DMS153 treated with DMSO at 0.1 percent for 48 hours (cell line): Measurements from ENCODE around the gene EIF2B4.
"Not testable (repeated sequence)": the region's sequence is repeated elsewhere in the genome, so short reads cannot be mapped to it uniquely, and the experiment has no call there.

Experiments
- DNase-seq: peaks from one replicate; lab custom pipeline; 2025; ENCODE audit not compliant: unreplicated experiment; lab: John Stamatoyannopoulos, UW

Gene EIF2B4

DNA sequence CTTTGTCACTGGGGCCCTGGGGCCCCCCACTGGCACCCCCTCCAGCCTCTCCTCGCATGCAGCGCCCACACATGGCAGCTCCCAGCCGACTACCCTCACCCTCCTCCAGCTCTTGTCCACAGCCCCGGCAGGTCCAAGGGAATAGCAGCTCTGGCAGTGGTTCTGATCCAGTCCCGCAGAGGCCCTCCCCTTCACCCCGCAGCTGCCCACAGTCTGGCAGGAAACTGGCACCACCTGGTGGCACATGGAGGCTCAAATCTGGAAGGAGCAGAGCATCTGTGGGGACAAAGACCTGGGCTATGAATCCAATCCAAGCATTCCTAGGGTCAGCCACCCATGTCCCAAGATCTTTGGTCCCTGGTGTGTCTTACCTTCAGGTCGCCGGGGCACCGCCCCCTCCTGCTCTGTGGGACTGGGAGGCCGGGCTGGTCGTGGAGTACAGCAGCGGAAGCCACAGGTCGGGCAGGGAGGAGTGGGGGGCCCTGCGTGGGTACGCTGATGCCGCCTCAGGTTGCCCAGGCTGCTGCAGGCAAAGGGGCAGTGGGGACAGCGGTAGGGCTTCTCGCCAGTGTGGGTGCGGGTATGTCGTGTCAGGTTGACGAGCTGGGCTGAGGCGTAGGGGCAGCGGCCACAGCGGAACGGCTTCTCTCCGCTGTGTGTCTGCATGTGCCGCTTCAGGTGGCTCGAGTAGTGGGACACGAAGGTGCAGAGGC, 8.1 kb upstream of the EIF2B4 start:
- no peak for DNase-seq

DNA sequence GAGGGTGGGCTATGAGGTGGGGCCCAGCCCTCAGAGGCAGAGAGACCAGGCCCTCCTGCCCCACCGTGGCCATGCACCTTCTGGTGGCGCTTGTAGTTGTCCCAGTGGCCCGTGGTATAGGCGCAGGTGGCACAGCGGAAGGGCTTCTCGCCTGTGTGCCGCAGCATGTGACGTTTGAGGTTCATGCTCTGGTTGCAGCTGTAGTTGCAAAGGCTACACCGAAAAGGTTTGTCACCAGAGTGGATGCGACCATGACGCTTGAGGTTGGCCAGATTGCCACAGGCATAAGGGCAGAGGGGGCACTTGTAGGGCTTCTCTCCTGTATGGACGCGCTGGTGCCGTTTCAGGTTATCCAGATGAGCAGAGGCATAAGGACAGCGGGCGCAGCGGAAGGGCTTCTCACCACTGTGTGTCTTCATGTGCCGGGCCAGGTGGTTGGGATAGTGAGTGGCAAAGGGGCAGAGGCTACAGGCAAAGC, 7.5 kb upstream of the EIF2B4 start:
- DNase-seq = no peak

DNA sequence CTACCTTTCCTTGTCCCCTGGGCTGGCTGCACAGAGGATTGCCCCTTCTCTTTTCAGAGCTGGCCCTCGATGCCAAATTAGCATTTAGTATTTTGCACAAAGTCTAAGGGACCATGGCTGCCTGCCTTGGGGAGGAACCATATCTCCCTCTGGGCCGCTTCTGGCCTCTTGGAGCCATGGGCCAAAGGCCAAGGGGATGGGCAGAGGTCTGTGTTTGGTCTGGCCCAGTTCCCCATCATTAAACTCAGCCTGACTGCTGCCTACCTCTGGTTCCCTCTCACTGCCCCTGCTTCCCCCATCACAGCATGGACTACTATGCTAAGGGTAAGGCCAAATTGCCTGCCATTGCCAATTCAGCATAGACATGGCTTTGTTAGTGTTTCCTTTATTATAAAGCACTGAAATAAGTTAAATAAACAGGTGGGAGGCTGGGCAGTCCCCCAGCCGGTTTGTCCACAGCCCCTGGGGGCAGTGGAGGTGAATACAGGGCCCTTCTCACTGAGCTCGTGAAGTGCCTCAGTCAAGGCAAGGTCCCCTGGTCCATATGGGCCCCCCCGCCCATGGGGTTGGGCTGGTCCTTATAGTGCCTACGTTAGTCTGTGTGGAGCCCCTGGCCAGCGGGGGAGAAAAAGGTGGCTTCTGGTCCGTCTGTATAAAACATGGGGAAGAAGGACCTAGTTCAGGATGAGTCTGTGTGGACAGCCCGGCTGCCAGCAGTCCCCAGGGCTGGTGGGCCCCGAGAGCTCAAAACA, 6.9 kb upstream of the EIF2B4 start:
- no peak for DNase-seq

DNA sequence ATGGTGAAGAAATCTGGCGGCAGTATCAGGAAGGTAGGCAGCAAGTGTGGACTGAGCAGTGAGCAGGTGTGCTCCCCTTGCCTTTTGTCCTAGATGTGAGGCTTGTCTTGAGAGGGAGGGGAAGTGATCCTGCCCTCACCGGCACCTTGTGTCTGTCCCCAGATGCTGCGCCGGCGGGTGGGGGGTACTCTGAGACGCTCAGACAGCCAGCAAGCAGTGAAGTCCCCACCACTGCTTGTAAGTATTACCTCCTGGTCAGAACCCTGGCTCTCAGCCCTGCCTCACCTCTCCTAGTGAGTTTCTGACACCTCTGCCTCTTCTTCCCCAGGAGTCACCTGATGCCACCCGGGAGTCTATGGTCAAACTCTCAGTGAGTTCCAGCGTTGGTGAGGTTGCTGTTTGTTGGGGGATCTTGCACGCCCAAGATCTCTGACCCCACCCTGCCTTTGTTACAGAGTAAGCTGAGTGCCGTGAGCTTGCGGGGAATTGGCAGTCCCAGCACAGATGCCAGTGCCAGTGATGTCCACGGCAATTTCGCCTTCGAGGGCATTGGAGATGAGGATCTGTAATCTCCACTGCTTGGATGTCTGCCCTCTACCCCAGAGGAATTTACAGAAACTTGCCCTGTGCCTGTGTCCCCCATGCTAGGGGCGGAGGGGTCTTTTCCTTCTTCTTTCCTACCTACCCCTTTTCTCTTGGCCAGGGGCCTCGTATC, 6.2 kb upstream of the EIF2B4 start:
- DNase-seq = no peak

DNA sequence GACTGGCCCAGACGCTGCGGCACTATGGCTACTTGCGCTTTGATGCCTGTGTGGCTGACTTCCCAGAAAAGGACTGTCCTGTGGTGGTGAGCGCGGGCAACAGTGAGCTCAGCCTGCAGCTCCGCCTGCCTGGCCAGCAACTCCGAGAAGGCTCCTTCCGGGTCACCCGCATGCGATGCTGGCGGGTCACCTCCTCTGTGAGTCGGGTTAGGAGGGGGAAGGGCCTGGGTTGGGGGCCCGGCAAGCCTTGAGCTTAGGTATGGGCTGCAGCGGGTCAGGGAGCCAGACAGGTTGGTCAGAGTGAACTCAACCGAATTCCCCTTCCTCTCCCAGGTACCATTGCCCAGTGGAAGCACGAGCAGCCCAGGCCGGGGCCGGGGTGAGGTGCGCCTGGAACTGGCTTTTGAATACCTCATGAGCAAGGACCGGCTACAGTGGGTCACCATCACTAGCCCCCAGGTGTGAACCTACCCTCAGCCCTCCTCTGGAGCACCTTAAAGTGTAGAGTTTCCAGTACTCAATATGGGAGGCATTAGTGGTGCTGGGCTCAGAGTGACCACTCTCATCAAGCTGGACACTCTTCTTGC, 5.5 kb upstream of the EIF2B4 start:
- no peak for DNase-seq

DNA sequence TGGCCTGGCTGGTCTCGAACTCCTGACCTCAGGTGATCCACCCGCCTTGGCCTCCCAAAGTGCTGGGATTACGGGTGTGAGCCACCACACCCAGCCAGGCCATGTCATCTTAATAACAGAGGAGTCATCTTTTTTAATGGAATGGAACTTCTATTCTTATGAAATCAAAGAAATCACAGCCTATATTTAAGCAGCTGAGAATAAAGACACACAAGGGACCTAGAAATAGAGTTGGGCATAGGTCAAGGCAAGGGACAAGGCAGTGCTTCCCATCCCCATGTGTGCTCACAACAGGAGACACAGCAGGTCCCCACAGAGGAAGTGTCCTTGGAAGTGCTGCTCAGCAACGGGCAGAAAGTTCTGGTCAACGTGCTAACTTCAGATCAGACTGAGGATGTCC, 3.4 kb upstream of the EIF2B4 start:
- DNase-seq = no peak

DNA sequence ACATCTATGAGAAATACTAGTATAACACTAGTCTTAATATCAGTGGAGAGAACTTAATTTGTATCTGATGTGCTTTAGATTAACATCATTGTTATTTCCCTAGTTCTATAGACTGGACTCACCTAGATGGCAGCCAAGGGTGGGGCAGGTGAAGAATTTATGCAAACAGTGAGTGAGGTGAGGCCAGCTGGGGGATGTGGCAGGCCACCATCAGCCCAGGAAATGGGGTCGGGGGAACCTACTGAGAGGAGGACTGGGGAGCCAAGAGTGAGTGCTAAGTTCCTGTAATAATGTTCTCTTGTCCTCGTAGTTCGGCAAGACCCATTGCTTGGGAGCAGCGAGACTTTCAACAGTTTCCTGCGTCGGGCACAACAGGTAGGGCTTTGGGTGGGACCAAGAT, 2.8 kb upstream of the EIF2B4 start:
- DNase-seq = no peak

DNA sequence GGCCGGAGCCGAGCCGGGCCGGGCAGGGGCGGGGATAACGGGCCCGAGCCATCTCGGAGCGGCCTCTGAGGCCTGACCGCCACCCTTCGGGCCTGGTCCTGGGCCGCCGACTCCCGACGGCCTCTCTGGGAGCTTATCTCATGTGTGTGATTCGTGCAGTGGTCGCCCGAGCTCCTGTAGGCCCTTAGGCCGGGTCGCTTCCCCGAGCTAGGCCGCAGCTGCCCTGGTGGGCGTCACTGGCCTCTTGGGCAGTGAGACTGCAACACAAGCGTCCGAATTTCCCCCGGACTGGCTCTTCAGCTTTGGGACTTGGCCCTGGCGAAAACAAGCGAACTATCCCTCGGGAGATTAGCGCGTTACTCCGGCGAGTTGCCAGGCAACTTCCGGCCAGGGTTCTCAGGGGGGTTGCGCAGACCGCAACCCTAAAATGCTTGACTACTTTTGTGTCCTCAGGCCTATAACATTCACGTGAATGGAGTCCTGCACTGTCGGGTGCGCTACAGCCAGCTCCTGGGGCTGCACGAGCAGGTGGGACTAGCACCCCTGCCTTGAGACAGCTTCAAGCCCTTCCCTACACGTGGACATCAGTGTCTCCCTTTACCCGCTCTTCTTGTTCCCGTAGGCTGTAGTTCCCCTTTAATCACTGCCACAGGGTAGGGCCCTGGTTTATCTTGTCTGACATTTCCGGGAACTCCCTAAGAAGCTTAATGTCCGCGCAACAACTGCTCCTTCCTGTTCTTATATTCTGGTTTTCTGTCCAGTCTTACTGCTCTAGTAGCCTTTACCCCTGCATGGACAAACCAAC, 880 bp upstream of the EIF2B4 start:
- no peak for DNase-seq

DNA sequence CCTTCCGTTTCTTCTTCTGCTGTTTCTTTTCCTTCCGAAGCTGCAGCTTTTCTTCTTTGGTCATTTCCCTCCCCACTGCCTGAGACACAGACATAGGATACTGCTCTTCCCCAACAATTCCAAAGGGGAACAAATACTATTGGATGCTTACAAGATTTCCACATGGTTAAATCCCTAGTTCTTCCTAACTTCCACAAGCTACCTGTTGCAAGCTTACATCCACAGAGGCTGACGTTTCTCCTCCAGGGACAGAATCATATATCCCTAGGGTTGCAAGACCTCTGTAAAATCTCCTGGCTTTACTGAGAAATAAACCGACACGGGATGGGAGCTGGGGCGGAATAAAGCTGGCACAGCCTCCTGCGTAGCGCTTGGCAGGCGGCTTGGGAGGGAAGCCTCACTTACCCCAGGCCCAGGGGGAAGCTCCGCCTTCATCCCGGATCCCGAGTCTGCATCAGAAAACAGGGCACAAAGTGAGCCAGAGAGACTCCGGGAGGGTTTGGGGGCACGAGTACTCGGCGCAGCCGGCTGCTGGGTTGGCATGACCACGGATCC, 590 bp downstream of the EIF2B4 start:
- no peak for DNase-seq

DNA sequence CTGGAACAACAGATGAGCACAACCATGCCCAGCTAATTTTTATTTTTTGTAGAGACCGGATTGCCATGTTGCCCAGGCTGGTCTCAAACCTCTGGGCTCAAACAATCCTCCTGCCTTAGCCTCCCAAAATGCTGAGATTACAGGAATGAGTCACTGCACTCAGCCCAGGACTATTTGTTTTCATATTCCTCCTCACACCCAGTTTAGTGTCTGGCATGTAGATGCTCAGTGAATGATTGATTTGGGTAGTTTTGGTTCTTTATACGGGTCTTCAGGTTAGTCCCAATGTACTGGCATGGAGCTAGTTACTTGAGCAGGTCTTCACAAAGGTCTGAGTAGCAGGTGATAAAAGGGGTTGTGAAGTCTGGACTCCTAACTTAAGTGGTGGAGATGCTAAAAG, 6.2 kb downstream of the EIF2B4 start:
- DNase-seq = no peak

DNA sequence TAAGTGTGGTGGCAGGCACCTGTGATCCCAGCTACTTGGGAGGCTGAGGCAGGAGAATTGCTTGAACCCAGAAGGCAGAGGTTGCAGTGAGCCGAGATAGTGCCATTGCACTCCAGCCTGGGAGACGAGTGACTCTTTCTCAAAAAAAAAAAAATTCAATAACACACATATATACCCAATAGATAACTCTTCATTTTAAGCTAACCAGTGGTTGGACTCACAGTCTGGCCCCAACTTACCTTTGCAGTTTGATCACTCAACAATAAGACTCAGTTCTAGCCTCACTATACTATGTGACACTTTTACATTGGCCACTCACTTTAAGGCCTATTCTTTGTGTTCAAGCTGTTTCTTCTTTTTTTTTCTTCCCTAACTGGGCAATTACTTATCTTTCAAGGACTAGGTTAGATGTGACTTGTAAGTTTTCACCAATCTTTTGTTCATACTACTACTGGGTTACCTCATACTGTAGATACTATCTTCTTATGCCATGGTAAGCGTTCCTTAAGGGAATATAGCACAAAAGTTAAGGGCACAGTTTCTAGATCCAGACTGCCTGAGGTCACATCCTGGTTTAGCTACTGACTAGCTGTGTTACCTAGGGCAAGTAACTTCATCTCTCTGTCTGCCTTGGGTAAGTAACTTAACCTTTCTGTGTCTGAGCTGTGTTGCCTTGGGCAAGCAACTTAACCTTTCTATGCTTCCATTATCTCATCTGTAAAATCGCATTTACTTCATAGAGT, 7.3 kb downstream of the EIF2B4 start:
- DNase-seq = no peak

DNA sequence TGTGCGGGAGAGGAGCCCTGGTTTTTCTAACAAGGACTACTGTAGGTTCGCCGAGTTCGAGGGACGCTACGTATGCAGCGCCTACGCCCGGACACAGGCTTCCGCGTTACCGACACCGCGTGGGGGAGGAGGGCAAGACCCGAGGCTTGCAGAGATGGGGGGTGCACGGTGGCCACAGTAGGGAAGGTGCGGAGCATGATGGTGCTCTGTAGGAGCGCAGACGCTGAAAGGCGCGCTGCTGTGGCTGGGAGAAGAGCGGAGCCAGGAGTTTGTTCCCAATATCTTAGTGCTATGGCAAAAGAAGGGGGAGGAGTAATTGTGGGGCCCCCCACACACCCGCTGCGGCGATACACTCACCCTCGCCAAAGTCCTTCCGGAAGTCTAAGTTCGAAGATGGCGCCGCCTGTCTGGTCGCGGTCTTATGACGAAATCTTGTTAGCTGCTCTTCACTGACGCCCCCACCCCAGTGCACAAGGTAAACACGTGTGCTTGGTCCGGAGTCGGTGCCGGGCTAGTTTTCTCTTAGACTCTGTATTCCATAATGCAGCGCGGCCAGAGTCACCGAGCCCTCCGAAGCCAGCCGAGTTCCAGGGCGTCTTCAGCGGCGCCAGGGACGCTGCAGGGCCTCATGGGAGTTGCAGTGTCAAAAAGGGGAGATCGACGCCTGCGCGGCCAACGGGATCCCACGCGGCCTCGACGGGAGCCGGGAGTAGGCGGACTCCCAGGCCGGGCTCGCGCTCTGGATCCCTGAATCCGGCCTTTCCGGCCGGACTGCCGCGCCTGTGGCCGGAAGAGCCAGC, 13.6 kb downstream of the EIF2B4 start, which contains the start of gene GTF3C2:
Gene GTF3C2, minus strand, starts transcription at position 383 of the 800 bp plus-strand sequence. CDS start 13,210 bp downstream, outside the sequence.
- peak; percentile 92 for DNase-seq

DNA sequence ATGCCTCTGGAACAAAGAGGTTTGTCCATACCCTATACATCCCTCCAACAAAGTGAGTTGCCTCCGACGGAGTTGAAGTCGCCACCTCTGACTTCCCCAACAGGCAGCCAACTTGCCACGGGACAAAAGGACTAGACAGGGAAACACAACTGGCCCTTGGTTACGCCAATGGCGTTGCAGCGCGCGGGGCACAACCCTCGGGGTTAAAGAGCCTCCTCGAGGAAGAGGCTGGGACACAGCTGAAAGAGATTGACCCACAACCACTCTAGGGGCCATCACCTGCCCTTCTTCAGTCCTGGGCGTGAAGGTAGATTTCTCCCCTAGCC, 14.1 kb downstream of the EIF2B4 start:
- DNase-seq = no peak

DNA sequence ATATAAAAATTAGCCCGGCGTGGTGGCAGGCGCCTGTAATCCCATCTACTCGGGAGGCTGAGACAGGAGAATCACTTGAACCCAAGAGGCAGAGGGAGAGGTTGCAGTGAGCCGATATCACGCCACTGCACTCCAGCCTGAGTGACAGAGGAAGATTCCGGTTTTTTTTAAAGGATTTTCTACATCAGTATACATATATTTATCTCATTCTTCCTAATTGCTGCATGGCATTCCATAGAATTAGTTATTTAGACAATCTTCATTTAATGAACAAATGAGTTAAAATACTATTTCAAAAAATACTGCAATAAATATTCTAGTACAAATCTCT, 15.6 kb downstream of the EIF2B4 start:
- DNase-seq = no peak

DNA sequence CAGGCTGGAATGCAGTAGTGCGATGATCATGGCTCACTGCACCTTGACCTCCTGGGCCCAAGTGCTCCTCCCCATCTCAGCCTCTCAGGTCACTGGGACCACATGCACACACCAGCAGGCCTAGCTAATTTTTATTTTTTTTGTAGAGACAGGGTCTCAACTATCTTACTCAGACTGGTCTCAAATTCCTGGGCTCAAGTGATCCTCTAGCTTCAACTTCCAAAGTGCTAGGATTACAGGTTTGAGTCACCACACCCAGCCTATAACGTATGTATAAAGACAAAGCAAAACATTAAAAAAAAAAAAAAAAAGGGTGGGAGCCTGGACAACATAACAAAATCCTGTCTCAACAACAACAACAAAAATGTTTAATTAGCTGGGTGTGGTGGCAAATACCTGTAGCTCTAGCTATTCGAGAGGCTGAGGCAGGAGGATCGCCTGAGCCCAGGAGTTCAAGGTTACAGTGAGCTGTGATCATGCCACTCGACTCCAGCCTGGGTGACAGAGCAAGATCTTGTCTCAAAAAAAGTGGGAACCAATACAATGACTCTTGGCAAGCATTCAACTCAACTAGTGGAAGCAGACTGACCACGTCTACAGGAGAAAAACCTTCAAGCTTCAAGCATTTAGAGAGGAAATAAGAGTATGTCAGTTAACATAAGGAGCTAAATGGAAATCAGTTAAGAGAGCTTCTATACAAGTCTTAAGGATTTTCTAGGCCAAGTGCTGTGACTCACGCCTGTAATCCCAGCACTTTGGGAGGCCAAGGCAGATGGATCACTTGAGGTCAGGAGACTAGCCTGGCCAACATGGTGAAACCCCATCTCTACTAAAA, 16.2 kb downstream of the EIF2B4 start:
- DNase-seq = no peak

DNA sequence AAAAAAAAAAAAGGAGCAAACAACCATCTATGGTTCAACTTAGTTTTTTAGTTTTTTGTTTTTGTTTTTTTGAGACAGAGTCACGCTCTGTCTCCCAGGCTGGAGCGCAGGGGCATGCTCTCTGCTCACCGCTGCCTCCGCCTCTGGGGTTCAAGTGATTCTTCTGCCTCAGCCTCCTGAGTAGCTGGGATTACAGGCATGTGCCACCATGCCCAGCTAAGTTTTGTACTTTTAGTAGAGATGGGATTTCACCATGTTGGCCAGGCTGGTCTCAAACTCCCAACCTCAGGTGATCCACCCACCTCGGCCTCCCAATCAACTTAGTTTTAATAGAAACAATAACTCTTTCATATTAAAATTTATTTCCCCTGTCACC, 16.8 kb downstream of the EIF2B4 start:
- DNase-seq = not testable (repeated sequence)

DNA sequence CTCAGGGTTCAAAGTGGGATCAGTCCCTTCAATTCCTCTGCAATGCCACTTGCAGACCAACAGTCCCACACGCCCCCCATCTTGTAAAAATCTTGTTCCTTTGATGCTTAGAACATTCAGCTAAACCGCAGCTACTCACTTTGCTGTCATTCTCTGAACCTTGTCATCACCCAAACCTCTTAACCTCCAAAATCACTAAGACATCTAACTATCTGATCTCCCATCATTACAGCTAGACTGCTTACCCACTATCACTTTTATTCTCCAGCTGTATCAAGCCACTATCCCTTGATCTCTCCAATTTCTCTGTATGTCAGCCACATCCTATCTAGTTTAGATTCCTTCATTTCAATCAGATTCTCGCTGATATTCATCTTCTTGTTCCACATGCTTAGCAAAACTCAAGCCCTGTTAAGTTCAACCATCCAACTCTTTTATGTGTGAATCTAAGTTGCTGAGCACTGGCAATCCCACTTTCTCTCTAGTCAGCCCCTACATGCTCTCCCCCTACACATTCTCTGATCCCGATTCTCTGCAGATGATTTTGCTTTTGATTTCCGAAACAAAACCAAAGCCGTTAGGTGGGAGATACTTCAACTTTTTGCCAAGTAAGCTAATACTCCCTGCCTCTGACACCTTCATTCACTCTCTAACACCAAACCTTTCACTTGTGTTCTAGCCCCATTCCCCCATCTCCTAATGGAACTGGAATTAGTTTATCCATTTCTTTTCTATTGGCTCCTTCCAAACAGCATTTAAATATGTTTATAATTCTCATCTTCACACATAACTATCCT, 18.1 kb downstream of the EIF2B4 start:
- no peak for DNase-seq
